ENCODE data around the gene MGME1.
A peak's percentile ranks its signal among the peaks of the same experiment; 100 is the strongest.
"Not testable (repeated sequence)": the region's sequence is repeated elsewhere in the genome, so short reads cannot be mapped to it uniquely, and the experiment has no call there.

MGME1 gene

GRCh38 chr20:17998446-17998845 is 29.6 kb downstream of the MGME1 start:
- DNase-seq: no peak

GRCh38 chr20:17999566-17999965 is 30.7 kb downstream of the MGME1 start:
- no peak for DNase-seq

GRCh38 chr20:18001131-18001921 is 32.5 kb downstream of the MGME1 start:
- DNase-seq: no peak

DNA sequence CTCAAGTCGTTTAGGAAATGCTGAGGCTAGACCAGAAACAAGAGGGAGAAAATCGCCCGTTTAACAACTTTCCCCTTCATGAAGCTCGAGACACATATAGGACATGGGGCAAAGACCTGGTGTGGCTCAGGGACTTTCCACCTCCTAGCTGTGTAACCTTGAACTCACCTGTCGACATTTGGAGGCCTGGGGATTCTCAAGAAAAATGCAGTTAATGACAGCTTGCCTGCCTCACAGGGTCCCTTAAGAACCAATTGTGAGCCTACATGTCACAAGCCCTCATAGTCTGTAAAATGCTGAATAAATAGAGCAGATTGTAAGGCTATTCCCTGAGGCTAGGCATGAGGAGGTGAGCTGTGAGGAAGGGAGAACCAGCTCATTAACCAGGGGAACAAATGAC is 35.1 kb downstream of the MGME1 start:
- DNase-seq: no peak

- no peak for DNase-seq
Observed at GRCh38 chr20:18004384-18005031, 35.7 kb downstream of the MGME1 start.

DNA sequence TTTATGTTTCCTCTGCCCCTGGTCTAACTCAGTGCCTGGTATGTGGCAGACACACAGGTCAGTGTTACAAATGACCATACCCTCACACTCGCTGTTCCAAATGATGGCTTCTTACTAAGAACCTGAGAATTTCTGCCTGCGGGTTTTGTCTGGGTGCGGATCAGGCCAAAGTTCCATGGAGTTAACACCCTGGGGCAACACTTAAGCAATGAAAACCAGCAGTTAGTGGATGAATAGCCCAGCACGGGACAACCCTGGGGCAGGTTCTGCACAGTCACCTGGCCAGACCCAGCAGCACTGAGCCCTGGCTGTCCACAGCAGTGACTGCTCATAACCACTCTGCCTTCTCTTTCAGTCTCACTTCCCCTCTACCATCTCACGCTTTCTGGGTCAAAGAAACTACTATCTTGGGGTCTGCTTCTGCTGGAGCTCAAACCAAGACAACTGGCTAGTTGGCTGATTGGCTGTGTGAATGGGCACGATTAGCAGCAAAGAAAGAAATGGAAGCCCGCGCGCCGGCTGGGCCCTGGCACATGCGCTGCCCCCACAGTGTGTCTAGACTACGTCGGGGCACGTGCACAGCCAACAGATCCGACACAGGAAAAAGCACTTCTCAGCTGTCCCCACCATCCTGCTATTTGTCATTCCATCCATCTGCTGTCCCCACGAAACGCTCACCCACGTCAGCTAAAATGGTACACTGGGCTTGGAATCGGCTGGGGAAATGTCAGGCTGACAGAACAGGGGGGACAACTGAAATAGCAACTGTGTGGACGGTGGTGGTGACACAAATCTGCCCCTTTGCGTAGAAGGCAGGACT is 36.6 kb downstream of the MGME1 start:
- no peak for DNase-seq

DNA sequence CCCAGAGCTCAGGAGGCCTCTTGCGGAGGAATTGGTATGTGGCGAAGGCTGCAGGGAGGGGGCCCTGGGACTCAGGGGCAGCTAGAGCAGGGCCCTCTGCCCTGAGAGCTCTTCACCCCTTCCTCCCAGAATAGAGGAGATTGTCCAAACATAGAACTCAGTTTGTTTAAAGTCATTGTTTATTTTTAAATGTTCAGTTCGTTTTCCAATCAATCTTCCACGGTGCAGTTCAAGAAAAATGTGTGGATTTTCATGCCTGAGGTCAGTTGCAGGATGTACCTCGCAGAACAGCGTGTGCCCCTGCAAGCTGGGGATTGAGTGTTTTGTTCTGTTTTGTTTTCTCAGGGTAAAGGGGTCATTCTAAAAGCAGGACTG is 37.2 kb downstream of the MGME1 start:
- no peak for DNase-seq

DNA sequence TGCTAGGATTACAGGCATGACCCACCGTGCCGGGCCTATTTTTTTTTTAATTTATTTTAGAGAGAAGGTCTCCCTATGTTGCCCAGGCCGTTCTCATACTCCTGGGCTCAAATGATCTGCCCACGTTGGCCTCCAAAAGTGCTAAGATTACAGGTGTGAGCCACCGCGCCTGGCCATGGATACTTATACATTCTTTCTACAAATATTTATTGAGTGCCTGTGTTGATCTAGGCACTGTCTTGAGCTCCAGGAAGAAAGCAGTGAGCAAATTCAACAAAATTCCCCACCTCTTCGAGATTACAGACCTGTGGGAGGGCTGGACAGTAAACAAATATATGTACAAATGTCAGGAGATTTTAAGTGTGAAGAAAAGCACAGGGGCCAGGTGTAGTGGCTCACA is 37.9 kb downstream of the MGME1 start:
- no peak for DNase-seq

DNA sequence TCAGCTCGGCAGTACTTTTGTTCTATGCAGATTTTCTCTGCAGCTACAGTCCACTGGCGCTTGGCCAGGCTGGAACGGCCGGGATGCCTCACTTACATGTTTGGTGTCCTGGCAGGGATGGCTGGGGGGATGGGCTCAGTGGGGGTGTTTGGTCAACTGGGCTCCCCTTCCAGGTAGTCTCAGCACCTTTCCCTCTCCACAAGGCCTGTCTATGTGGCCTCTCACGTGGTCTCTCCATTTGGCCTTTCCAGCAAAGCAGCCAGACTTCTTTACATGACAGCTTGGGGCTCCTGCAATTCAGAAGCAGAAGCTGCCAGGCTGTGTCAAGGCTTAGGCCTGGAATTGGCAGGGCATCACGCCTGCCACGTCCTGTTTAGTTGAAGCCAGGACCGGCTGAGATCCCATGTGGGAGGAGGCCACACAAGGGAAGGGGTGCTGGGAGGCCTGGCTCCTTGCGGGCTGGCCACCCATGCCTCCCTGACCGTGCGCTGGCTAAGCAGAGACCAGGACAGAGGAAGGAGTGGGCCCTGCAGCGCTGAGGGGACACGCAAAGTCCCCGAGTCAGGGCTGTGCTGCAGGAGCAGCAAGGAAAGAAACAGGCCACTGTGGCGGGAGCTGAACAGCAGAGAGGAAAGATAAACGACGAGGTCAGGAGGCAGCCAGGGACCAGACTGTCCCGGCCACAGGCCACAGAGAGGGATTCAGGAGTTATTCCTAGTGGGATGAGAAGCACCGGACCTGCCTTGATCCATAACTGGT is 38.9 kb downstream of the MGME1 start:
- DNase-seq: no peak

- DNase-seq: no peak
Observed at GRCh38 chr20:18009116-18009515, 40.3 kb downstream of the MGME1 start.

- DNase-seq: no peak
Observed at GRCh38 chr20:18011482-18011881, 42.7 kb downstream of the MGME1 start.

GRCh38 chr20:18011951-18012645 is 43.3 kb downstream of the MGME1 start:
- no peak for DNase-seq

GRCh38 chr20:18012901-18013300 is 44.1 kb downstream of the MGME1 start:
- DNase-seq: no peak

DNA sequence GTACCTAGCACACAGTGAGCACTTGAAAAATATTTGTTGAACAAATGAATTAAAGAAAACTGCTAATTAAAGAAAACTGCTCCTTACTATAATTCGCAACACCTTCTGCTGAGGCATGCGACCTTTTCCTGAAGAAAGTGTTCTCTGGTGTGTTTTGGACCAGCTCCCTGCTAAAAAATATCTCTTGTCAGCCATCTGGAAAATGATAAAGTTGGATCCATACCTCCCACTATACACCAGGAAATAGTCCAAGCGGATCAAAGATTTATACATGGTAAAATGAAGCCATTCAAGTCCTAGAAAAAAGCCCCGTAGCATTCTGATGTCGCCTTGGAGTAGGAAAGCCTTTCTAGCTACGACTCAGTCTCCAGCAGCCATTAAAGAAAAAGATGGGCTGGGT is 45.6 kb downstream of the MGME1 start:
- DNase-seq: no peak

- DNase-seq: no peak
Observed at GRCh38 chr20:18016772-18017171, 48.0 kb downstream of the MGME1 start.

DNA sequence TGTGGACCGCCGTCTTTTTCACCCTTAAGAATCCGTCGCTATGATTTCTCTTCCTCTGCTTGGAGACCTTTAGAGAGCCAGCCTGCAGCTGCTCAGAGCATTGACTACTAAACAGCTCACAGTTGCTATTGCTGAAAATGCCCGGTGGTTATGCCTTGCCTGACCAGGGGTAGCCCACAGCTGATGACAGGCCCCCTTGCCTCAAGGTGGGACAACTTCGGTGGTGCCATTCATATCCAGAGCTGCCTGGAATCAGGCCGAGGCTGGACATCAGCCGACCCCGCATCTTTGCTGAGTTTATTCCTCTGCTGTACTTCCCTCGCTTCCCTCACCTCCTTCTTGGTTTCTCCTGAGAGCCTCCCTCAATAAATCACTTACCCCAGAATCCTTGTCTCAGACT is 49.3 kb downstream of the MGME1 start:
- DNase-seq: no peak

GRCh38 chr20:18019068-18019467 is 50.2 kb downstream of the MGME1 start:
- DNase-seq: peak; percentile 8

DNA sequence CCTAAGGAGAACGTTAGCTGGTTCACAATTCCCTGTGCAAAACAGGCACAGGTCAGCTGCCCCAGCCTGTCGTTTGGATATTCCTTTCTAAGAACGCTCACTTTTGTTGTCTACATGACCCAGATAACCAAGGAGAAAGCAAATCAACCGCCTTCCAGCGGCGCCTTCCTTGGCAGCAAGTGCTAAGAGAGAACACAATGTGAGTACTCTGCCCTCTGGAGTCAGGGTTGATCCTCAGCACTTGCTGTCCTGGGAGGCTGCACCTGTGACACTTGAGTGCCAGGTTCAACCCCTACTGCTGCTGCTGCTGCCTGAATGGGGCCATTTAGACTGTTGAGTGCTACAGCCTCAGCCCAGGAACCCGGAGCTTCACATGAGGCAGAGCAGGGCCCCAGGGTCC is 52.1 kb downstream of the MGME1 start:
- no peak for DNase-seq

- DNase-seq: no peak
Observed at GRCh38 chr20:18024606-18025127, 55.8 kb downstream of the MGME1 start.

DNA sequence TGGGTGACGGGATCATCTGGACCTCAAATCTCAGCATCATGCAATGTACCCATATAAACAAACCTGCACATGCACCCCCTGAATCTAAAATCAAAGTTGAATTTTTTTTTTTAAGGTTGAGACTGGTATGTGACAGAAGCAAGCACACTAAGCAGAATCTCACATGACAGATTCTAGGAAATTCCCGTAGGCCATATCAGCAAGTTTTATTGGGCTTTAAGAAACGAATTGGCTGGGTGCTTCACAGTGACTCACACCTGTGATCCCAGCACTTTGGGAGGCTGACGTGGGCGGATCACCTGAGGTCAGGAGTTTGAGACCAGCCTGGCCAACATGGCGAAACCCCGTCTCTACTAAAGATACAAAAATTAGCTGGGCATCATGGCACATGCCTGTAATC is 58.2 kb downstream of the MGME1 start:
- DNase-seq: not testable (repeated sequence)

- DNase-seq: no peak
Observed at GRCh38 chr20:18030020-18030419, 61.2 kb downstream of the MGME1 start.

DNA sequence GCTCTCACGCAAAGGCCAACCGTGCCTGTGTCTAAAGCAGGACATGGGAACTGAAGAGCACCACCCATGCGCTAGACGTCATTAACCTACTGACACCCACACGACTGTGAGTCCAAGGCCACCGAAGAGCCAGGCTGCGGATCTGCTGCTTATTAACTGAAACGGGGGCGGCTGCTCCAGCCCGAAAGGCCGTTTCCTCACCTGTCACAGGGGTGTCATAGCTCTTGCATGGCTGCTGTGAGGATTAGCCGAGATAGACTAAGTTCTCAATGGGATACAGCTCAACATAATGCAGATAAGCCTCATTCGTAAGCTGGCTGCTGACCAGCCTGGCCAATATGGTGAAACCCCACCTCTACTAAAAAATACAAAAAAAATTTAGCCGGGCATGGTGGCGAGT is 62.2 kb downstream of the MGME1 start:
- no peak for DNase-seq
